Measurements from ENCODE around the gene SKI.

SKI gene

DNA sequence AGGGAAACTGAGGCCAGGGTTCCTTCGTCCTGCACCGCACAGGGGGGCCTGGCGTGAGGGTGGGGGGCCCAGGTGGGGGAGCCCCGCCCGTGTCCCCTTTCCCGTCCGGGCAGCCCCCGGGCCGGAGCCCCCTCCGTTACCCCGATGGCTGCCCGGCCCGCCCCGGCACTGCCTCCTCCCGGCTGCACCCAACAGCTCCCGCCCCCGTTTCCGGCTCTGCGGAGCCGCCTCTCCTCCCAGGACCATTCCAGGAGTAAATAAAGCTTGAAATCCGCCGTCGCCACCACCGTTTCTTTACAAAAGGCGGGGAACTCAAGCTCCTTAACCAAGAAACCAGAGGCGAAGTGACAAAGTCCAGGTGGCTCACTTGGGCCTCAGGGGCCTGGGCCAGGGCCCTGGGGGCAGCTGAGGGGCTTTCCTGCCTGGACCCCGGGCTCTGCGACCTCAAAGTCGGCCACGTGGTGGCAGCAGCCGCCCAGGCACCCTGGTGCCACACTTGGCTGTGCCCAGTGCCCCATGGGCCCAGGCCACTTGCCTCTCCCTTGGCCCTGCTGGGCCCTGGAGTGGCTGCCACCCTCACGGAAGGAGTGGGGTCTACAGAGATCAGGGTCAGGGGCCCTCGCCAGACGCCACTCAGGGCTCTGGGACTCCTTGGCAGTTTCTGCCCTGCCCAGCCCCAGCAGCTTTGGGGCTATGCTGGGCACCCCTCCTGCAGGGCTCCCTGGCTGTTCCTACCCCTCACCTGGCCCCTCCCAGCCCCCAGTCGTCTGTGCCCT, 33.0 kb upstream of the SKI start:
- peak; percentile 72 for DNase-seq

DNA sequence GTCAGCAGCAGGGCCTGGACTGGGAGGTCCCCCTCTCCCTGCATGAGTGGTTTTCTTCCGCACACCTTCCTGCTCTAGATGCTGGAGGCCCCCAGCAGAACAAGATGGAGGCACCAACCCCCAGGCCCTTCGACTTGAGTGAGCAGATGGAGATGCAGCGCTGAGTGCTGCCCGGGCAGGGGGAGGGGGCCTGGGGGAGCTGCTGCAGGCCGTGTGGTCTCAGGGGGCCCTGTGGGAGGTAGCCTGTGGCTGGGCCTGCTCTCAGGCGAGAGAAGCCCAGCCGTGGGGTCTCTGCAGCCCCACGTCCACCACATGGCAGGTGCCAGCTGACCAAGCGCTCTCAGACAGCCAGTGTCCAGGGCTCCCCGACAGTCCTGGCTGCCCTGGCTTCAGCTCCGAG, 32.3 kb upstream of the SKI start:
- DNase-seq: no peak

DNA sequence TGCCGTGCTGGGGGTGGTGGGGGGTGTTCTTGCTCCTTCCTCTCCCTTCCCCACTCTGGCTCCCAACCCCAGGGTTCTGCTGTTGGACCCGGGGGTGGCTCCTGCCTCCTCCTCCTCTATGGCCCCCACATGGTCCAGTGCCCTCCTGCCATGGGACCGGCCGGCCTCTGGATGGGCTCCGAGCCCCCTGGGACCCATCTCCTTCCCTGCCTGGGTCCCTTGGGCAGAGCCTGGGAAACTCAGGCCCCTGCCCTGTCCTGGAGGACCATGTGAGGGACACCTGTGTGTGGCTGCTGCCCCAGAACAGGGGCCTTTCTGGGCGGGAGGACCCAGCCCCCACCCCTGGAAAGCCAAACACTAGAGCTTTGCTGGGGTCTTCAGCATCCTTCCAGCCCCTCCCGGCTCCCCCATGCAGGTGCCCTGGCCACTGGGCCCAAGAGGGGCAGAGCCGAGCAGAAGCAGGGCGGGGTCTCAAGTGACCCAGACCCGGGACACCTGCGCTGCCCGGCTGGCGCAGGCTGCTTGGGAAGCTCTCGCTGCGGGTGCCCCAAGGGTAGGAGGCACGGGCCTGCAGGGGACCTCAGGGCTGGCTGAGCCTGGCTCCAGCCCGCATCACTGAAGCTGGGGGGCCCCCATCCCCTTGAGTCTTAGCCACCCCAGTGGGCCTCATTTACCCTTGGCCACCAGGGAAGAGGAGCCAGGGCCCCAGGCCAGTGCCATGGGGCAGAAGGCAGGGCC, 31.0 kb upstream of the SKI start:
- DNase-seq: no peak

DNA sequence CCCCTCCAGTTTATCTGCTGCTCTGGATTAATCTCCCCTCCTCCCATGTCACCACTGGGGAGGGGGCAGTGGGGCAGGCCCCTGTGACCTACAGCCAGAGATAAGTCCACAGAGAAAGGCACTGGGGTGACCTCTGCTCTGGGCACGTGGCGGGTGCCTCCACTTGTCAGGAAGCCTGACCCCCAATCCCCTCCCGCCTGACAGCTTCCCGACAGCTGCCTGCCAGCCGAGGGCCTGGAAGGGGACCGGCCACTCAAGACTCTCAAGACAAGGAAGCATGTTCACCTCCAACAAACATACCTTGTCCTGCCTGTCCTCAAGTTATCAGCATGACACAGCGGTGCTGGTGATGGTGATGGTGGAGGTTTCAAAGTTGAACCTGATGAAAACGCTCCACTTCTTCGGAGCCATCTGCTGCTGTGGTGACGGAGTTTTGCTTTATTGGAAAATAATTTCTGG, 30.4 kb upstream of the SKI start:
- no peak for DNase-seq

DNA sequence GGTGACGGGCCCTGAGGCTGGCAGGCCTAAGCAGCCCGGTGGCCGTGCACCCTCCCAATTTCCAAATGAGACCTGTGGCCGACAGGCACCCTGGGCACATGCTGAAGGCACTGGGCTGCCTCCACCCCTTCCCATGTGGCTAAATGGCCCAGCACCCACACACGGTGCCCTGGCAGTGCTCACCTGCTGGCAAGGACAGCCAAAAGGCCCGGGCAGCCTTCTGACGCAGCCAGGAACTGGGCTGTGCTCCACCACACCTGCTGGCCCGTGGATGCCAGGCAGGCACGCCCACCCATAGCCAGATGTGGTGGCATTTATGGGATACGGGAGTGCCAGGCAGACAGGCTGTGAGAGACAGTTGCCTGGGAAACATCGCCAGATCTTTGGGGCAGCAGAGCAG, 29.5 kb upstream of the SKI start:
- DNase-seq: no peak

DNA sequence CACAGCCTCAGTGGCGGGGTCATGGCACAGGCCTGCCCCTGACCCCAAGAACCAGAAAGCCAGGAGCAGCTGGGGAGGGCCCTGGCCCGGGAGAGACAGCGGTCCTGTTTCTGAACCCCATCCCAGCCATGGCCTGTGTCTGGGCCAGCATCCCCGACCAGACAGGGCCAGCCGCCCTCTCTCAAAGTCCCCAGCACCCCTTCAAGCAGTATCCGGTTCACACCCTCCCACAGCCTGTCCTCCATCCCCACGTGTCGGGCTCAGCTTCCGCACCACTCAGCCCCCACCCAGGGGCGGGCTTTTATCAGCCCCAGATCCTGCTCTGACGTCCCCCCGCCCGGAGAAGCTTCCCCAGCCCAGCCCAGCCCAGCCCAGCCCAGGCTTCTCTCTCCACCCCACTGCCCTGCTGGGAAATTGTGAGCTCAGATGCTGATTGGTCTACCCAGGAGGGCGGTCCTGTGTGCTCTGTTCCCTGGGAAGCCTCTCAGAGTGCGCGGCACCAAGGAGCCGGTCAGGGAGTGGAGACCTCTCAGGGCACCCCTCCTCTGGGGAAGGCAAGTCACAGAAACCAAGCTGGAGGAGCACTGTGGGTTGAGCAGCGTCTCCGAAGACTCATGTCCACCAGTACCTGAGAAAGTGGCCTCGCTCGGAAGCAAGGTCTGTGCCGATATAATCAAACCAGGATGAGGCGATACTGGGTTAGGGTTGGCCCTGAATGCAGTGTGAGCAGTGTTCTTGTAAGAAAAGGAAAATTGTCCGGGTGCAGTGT, 28.9 kb upstream of the SKI start:
- DNase-seq: no peak

DNA sequence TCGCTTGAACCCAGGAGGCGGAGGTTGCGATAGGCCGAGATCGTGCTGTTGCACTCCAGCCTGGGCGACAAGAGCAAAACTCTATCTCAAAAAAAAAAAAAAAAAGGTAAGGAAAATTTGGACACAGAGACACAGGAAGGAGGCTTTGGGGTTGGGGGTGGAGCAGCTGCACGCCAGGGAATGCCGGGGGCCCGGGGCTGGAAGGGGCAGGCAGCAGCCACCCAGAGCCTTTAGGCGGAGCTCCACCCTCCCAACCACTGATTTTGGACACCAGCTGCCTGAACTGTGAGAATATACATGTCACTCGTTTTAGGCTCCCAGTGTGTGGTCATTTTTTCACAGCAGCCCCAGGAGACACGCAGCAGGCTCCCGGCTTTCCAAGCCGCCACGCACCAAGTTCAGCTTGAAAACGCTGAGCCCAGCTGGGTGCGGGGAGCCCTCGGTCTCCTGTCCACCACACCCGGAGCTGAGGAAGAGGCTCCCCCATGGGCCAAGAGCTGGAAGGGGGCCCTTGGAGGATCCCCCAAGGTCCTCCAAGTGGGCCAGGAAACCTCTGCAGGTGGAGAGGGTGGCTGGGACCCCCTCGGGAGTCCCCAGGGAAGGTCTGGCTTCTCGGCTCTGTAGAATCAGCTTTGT, 27.7 kb upstream of the SKI start:
- no peak for DNase-seq

DNA sequence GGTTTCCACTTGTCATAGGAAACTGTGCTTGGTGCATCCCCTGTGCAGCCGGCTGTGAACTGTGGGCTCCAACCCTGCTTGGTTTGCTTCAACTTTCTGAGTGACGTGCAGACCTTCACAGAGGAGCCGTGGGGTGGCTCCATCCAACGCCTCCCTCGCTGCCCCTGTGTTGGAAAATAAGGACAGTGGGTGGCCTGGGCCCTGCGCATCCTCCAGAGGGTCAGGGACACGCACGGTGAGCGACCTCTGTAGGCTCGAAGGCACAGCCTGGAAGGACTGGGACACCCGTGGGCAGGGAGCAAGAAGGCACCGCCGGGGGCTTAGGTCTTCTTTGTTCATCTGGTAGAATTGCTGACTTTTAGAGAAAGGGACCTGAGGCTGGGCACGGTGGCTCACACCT, 27.1 kb upstream of the SKI start:
- DNase-seq: no peak

DNA sequence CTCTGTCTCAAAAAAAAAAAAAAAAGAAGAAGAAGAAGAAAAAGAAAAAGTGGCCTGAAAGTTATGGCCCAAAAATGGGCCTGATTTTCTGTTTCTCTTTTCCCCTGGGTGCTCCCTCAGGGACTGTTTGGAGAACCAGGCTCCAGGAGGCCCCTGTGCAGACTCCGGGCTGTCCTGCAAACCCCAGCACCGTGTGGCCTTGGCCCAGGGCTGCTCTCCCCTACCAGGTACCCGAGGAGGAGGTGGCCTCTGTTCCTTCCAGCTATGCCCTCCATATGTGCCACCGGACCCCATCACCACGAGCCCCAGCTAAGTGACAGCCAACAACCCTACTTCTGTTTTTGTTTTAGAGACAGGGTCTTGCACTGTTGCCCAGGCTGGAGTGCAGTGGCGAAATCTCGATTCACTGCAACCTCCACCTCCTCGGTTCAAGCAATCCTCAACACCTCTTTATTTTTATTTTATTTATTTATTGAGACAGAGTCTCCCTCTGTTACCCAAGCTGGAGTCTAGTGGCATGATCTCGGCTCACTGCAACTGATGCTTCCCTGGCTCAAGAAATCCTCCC, 26.0 kb upstream of the SKI start:
- DNase-seq: no peak

DNA sequence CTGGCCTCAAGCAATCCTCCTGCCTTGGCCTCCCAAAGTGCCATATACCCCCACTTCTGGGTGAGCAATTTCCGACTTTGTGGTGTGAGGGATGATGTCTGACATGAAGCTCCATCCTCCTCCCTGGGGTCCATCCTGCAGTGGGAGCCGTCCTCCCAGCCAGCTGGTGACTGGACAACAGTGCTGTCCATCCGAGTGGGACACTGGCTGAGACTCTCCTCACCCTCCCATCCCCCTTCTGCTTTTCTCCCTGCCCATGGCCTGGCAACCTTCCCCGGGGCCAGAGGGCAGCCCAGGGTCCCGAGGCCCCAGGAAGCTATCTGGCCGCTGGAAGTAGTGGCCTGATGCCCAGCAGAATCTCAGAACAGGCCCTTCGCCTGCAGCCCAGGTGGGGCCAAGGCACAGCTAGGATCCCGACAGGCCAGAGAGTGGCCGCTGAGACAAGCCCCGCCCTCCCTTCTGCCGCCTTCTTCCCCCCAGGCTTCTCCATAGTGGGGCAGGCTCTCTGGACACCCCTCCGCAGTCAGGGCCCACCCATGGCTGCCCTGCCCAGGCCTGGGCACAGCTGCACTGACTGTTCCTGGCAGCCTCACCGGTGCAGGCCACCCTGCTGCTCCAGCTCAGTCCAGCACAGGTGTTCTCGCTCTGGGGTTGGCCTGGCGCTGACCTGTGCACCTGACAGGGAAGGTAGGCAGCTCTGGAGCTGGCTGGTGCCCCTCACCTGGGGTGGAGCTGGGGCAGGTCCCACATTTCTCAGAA, 25.1 kb upstream of the SKI start:
- DNase-seq: no peak

DNA sequence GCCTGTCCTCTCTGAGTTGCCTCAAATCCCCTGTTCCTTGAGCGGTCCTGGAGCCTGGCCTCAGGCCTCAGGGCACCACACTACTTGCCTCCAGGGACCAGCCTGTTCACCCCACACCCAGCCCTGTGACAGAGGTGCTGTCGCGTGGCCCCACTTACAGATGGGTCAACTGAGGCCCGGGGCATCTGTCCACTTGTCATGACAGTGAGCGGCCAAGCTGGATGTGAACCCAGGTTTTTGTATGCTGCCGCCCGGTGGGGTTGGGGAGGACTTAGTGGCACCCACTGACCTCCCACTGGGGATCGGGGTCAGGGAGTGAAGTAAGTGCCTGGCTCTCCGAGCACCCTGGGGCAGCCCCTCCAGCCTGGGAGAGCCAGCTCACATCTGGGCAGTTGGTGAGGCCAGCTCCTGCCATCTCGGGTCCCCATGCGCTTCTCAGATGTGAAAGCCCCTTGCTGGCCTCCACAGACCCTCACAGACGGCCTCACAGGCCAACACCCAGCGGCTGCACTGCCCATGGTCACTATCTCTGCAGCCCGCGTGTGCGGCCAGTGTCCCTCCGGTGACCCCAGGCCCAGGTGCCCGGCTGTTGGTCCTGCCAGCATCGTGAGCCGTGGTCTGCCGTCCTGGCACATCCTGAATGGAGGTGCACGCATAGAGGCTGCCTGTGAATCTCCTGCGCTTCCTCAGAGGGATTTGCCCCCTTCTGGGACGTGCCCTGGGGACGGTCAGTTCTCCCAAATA, 24.3 kb upstream of the SKI start:
- DNase-seq: no peak

DNA sequence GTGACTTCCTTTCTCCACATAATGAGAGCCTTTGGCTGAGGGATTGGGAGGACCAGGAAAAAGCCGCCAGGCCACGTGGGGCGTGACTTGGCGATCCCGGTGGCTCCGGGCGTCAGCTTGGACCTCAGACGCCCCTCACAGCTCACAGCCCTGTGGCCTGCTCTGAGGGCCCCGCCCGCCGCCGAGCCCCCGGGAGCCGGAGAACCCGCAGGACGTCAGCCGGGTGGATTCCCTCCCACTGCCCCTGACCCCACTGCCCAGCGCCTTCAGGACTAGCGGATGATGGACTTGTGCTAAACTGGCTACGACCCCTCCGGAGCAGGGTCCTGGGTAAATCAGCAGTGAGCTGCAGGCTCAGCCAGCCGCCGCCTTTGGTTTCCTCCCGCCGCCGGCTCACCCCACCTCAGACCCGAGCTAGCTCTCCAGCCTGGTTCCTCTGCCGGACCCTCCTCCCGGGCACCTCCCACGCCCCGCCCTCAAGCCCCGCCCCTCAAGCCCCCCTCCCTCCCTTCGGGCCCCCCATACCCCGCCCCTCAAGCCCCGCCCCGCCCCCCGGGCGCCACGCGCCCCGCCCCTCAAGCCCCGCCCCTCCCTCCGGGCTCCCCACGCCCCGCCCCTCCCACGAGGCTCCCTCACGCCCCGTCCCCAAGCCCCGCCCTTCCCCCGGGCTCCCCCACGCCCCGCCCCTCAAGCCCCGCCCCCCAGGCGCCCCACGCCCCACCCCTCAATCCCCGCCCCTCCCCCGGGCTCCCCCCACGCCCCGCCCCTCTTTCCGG, 23.5 kb upstream of the SKI start:
- no peak for DNase-seq

DNA sequence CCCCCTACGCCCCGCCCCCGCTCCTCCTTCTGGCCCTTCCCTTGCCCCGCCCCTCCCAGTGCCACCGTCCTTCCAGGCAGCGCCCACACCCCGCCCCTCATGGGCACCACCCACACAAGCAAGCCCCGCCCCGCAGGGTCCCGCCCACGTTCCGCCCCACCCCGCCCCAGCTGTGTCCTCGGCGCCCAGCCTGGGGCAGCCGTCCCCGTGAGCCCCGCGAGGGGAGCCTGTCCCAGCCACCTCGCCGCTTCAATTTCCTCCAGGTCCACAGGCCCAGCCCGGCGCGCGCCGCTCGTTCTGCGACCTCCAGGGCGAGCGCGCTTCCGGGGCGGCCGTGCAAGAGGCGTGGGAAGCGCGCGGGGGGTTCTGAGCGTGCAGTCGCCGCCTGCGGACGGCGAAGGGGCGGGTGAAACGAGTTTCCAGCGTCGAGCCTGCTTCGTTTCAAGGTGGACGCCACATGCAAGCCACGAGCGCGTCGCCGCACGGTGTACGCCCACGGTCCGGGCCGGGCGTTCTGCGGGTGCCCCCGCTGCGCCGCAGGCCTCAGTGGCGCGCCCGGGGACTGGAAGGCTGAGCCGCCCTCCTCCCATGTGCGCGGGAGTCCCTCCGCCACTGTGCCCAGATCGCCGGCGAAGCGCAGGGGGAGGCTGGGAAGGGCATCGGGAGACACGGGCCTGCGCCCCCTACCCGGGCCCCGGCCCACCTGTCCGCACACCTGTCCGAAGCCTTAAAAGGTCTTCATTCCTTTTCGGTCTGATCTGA, 22.7 kb upstream of the SKI start:
- peak; percentile 19 for DNase-seq

DNA sequence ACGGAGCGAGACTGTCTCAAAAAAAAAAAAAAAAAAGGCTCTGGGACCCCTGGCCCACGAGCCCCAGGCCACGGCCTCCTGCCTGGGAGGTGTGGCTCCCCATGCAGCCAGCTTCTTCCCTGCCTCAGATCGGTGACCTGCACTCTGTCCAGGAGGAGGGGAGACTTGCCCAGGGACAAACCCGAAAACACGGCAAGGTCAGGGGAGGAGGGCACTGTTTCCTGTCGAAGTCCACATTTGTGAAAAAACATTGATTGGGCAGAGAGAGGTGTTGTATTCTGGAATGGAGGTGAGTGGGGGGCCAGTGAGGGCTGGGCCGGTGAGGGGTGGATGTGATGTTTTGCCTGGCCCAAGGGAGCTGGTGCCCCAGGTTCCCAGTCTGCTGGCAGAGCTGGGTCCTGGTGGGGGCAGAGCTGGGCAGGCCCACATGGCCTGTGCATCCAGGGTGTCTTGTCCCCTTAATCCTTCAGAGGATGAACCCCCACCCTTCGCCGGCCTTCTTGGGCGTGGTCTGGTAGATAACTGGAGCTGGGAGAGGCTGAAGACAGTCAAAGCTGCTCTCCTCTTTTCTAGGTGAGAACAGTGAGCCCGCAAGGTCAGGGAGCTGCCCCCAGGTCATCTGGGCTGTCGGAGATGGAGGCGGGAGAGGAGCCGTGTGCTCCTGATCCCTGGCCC, 21.2 kb upstream of the SKI start:
- DNase-seq: no peak

DNA sequence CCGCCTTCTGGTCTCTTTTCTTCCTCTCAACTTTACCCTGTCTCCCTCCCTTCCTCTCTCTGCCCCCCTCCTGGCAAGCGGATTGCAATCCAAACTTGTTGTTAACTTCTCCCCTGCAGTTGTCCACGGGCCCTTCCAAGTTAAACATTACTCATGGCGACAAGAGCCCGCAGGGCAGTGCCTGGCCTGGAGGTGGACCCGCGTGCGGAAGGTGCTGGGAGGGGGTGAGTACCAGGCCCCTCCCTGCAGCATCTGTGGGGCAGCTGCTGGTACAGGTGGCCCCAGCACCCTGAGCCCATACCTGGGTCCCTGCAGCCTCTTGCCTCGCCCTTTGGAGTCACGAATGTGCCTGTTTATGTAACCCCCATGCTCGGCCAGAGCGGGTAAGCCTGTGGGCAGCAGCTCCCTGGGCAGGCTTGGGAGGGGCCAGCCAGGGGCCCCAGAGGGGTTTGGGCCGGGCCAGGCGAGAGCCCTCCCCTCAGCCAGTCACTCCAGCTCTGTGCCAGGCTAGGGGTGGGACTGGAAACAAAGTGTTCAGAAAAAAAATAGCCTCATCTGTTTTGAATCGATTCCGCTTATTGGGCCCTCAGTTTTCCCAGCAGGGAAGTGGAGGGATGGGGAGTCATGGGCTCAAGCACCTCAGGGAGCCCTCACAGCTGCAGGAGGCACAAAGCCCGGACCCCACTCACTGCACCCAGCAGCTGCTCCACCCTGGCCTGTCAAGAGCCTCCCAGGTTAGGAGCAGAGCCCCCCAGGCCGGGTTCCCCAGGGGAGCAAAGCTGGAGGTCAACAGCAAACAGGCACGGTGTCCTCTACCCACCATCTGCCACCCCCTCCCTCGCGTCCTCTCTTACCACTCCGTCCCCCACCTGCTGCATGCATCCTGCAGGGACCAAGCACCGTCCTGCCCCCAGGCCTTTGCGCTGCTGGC, 19.5 kb upstream of the SKI start:
- DNase-seq: no peak

DNA sequence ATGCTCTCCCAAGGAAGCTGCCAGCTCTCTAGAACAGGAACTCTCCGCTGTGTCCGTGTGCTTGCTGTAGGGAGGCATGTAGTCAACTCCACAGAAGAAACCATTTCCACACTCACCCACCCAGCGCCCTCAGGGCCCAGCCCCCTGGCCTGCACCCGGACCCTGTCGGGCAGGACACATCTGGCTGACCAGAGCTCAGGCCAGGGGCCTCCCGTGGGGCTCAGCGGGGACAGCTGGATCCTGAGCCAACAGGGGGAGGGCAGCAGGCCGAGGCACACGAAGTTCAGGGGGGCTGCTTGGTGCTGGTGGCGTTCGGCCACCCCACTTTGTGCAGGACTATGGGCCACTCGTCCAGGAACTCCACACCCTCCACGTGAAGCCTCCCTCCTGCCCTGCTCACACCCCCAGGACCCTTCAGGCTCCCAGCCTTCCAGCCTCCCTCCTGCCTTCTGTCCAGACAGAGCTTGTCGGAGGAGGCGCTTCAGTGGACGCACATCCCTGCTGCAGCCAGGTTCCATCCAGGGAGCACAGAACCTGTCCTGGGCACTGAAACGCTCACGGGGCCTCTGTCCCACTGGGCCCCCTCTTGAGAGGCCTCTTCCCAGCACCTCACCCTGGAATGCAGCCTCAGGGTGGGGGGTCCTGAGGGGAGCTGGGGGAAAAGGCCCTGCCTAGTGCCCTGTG, 18.6 kb upstream of the SKI start:
- DNase-seq: no peak

DNA sequence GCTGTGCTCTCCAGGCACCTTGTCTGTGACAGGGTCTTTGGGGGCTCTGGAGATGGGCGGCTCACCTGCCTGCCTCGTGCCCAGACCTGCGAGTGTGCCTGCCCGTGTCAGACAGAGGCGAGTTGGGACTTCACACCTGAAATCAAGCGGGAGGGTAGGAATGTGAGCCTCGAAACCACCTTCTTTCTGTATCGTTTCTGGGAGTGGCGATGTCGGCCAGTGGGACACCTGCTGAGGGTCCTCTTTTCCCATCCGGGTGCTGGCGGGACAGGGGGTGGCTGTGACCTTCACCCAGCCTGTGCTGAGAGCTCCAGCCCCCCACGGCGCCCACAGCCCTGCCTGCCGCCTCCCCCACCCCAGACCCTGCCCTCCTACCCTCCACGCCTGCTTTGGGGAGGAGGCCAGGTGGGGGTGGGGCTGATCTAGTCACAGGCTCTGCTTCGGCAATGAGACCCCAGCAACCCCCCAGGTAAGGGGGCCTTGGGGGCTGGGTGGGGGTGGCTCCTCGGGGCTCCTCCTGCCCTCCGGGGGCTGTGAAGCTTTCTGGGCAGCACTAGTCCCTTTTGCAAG, 17.9 kb upstream of the SKI start:
- no peak for DNase-seq
